RPMI7951 (cell line): ENCODE data around the gene CYP2A7. TPM values are rescaled to one million over a fixed set of nuclear protein-coding genes. Genes with fewer than 3 reads are reported as not detected.
"Not testable (repeated sequence)": the region's sequence is repeated elsewhere in the genome, so short reads cannot be mapped to it uniquely, and the experiment has no call there.

Experiments
- DNase-seq: peaks from one replicate; pipeline ENCODE4 v3.0.0-alpha.2; 2012; ENCODE audit warnings: low read depth
- total RNA-seq: library from RNA; depleted of rRNA; stranded (reverse); fragments of >200 nt; shearing (Covaris generic); gene quantifications from 2 replicates; pipeline ENCODE4 v1.2.3, GENCODE V29; 2014; rRNA removed

Gene CYP2A7, protein sequence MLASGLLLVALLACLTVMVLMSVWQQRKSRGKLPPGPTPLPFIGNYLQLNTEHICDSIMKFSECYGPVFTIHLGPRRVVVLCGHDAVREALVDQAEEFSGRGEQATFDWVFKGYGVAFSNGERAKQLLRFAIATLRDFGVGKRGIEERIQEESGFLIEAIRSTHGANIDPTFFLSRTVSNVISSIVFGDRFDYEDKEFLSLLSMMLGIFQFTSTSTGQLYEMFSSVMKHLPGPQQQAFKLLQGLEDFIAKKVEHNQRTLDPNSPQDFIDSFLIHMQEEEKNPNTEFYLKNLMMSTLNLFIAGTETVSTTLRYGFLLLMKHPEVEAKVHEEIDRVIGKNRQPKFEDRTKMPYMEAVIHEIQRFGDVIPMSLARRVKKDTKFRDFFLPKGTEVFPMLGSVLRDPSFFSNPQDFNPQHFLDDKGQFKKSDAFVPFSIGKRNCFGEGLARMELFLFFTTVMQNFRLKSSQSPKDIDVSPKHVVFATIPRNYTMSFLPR
- total RNA-seq = not detected in 2 replicates

DNA sequence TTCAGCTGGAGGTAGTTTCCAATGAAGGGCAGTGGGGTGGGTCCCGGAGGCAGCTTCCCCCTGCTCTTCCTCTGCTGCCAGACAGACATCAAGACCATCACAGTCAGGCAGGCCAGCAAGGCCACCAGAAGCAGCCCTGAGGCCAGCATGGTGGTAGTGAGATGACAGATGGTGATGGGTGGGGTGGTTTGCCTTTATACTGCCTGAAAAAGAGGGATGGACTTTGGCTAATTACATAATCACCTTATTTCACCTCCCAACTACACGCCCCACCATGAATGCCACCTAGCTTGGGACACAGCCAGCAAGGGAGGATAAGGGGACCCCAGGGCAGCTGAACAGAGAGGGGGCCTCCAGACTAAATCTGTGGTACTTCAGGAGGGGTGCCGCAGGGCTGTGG, at the start of gene CYP2A7:
TSS of gene CYP2A7 (minus strand) at position 170 of the 400 bp plus-strand sequence. CDS start at position 149, 21 bp downstream.
- DNase-seq = not testable (repeated sequence)

DNA sequence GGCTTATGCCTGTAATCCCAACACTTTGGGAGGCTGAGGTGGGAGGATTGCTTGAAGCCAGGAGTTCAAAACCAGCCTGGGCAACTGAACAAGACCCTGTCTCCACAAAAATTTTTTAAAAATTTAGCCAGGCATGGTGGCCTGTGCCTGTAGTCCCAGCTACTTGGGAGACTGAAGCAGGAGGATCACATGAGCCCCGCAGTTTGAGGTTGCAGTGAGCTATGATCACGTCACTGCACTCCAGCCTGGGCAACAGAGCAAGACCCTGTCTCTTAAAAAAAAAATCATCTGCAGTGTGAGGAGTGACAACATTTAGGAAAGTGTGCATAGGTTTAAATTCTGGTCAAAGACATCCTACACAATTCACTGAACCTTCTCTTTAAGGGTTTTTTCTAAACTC, 48.8 kb upstream of the CYP2A7 start:
- DNase-seq = not testable (repeated sequence)

- DNase-seq = not testable (repeated sequence)
Measured at GRCh38 chr19:40929942-40930341, 47.9 kb upstream of the CYP2A7 start.

DNA sequence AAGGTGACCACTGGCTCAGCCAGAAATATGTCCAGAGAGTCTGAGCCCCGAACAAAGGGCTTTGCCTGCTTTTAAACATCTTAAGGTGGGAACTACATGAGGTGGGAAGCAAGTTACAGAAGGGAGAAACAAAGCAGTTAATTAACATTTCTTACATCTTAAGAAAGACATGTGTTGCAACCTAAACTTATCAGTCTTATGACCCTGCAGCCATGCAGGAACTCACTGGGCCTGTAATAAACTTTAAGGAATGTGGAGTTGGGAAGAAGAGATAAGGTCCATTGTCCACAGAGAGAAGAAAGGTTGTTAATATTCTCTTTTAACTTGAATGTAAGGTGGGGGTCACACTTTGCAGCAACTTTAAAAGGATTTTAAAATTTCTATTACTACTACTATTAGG, 46.8 kb upstream of the CYP2A7 start:
- no peak for DNase-seq

GRCh38 chr19:40927567-40927966, 45.5 kb upstream of the CYP2A7 start:
- DNase-seq = no peak

- not testable (repeated sequence) for DNase-seq
Measured at GRCh38 chr19:40926276-40926675, 44.2 kb upstream of the CYP2A7 start.

- no peak for DNase-seq
Measured at GRCh38 chr19:40923934-40924391, 41.9 kb upstream of the CYP2A7 start.

DNA sequence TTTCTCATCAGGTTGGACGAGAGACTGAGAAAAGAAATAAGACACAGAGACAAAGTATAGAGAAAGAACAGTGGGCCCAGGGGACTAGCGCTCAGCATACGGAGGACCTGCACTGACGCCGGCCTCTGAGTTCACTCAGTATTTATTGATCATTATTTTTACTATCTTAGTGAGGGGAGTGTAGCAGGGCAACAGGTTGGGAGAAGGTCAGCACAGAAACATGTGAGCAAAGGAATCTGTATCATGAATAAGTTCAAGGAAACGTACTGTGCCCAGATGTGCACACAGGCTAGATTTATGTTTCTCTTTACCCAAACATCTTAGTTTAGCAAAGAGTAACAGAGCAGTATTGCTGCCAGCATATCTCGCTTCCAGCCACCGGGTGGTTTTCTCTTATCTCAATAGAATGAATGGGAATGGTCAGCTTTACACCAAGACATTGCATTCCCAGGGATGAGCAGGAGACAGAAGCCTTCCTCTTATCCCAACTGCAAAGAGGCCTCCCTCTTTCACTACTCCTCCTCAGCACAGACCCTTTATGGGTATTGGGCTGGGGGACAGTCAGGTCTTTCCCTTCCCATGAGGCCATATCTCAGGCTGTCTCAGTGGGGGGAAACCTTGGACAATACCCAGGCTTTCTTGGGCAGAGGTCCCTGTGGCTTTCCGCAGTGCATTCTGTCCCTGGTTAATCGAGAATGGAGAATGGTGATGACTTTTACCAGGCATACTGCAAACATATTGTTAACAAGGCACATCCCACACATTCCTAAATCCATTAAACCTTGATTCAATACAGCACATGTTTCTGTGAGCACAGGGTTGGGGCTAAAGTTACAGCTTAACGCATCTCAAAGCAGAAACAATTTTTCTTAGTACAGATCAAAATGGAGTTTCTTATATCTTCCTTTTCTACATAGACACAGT, 40.5 kb upstream of the CYP2A7 start:
- not testable (repeated sequence) for DNase-seq

DNA sequence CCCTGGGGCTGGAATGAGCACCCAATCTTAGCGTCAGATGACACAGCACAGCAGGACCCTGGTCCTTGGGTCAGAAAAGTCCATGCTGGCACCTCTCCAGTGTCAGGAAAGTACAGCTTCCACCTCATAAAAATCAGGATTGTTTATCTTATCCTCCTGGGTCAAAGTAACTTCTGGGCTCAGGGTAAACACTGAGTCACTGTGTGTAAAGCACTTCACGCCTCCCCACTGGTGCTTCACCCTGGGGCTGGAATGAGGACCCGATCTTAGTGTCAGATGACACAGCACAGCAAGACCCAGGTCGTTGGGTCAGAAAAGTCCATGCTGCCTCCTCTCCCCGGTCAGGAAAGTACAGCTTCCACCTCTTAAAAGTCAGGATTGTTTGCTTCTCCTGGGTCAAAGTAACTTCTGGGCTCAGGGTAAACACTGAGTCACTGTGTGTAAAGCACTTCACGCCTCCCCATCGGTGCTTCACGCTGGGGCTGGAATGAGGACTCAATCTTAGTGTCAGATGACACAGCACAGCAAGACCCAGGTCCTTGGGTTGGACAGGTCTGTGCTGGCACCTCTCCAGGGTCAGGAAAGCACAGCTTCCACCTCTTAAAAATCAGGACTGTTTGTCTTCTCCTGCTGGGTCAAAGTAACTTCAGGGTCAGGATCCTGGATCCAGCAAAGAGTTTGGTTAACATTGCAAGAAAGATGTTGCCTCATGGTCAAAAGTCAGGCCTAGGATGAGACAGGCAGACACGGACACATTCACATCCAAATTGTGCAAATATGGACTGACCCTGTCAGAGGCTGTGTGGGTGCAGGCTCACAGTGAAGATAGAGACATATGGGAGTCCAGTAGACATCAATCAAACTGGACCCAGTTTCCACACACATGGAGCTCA, 39.2 kb upstream of the CYP2A7 start:
- peak; percentile 46 for DNase-seq

DNA sequence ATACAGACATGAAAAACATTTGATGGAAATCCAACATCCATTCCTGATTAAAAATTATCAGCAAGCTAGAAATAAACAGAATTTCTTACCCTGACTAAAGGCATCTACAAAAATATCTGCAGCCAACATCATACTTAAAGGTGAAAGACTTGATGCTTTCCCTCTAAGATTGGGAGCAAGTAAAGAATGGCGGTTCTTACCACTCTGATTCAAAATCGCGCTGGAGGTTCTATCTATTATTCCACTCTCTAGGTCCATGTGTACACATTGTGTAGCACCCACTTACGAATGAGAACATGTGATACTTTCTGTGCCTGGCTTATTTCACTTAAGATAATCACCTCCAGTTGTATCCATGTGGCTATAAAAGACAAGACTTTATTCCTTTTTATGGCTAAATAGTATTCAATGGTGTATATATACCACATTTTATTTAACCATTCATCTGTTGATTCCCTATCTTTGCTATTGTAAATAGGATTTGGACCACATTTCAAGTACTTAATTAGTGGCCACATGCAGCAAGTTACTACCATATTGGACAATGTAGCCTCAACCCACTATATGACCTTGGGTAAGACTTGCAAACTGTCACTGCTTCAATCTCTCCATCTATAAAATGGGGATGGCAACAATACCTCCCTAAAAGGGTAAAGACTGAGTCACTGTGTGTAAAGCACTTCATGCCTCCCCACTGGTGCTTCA, 38.4 kb upstream of the CYP2A7 start:
- DNase-seq = no peak

DNA sequence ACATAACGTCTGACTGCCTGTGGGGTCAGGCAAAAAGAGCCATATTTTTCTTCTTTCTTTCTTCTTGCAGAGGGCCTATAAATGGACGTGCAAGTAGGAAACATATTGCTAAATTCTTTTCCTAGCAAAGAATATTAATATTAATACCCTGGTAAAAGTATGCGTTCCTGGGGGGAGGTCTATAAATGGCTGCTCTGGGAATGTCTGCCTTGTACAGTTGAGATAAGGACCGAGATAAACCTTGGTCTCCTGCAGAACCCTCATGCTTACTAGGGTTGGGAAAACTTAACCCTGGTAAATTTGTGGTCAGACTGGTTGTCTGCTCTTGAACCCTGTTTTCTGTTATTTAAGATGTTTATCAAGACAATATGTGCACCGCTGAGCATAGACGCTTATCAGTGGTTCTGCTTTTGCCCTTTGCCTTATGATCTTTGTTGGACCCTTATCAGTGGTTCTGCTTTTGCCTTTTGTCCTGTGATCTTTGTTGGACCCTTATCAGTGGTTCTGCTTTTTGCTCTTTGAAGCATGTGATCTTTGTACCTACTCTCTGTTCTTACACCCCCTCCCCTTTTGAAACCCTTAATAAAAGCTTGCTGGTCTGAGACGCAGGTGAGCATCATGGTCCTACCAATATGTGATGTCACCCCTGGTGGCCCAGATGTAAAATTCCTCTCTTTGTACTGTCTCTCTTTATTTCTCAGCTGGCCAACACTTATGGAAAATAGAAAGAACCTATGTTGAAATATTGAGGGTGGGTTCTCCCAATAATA, 37.7 kb upstream of the CYP2A7 start:
- DNase-seq = not testable (repeated sequence)

GRCh38 chr19:40918303-40918702, 36.3 kb upstream of the CYP2A7 start:
- not testable (repeated sequence) for DNase-seq

- no peak for DNase-seq
Measured at GRCh38 chr19:40908976-40909375, 26.9 kb upstream of the CYP2A7 start.

GRCh38 chr19:40907968-40908735, 26.1 kb upstream of the CYP2A7 start:
- no peak for DNase-seq

DNA sequence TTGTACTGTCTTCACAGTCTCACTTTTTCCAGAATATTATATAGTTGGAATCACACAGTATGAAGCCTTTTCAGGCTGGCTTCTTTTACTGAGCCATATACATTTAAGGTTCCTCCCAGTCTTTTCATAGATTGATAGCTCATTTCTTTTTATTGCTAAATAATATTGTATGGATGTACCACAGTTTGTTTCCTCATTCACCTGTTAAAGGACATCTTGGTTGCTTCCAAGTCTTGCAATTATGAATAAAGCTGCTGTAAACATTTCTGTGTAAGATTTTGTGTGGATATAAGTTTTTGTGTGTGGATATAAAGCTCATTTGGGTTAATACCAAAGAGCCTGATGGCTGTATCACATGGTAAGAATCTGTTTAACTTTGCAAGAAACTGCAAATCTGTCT, 24.5 kb upstream of the CYP2A7 start:
- DNase-seq = no peak

DNA sequence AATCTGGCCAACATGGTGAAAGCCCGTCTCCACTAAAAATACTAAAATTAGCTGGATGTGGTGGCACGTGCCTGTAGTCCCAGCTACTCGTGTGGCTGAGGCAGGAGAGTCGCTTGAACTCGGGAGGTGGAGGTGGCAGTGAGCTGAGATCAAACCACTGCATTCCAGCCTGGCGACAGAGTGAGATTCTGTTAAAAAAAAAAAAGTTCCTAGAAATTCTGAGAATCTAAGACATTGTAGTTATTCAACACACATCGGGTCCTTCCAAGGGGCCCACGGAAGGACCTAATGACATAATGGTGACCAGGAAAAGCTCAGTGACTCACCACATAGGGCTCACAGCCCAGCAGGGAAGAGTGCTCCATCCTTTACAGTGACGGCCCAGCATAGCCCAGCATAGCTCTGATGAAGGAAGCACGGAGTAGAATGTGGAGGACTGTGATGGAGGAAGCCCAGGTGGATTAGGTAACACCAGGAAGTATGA, 22.7 kb upstream of the CYP2A7 start:
- peak; percentile 30 for DNase-seq

GRCh38 chr19:40901975-40902750, 20.1 kb upstream of the CYP2A7 start:
- not testable (repeated sequence) for DNase-seq

- DNase-seq = not testable (repeated sequence)
Measured at GRCh38 chr19:40900521-40900920, 18.5 kb upstream of the CYP2A7 start.
